Measurements from ENCODE around the gene MAN2A1.

DNA sequence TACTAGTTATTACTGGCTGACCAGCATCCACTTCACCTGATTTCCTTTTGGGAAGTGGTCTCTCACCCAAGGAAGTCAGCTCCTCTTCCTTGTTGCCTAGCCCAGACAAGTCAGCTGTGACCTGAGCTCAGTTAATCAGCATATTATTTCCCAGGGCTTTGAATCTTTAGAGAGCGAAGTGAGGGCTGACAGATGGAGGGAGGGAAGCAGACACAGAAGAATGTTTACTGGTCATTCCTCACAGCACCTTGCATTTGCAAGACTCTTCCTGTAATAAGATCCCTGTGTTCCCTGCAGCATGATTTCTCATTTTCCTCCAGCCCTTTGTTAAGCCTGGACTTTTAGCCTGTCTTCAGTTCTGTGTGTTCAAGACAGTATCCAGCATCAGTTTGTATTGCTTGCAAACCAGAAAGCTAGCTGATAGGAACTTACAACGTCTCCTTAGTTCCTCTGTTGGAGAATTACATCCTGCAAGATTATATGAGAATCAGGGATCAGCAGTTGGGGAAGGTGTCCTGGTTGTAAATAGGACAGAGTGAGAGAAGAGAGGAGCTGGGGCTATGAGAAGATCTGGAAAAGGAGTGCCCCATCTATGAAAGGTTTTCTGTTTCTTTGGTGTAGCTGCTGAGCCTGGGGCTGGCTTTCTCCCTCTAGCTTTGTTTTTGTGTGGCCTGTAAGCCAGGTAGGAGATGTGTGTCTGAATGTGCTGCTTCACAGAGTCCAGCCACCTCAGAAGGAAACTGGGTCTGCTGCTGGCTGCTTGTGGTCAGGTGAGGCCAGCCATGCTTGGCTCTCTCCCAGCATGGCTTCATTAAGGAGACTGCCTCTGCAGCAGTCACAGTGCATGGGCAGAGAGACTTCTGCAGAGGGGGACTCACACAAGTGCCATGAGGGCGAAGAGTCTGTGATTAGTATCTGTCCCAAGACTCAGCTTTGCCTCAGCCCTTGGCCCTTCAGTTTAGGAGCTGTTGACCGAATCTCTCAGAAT is 50.3 kb downstream of the MAN2A1 start:
- TF ChIP-seq, protein P1, sequence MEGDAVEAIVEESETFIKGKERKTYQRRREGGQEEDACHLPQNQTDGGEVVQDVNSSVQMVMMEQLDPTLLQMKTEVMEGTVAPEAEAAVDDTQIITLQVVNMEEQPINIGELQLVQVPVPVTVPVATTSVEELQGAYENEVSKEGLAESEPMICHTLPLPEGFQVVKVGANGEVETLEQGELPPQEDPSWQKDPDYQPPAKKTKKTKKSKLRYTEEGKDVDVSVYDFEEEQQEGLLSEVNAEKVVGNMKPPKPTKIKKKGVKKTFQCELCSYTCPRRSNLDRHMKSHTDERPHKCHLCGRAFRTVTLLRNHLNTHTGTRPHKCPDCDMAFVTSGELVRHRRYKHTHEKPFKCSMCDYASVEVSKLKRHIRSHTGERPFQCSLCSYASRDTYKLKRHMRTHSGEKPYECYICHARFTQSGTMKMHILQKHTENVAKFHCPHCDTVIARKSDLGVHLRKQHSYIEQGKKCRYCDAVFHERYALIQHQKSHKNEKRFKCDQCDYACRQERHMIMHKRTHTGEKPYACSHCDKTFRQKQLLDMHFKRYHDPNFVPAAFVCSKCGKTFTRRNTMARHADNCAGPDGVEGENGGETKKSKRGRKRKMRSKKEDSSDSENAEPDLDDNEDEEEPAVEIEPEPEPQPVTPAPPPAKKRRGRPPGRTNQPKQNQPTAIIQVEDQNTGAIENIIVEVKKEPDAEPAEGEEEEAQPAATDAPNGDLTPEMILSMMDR (IDR thresholded peaks at IDR 0.05) = no peak
- no peak for TF ChIP-seq POLR2A (IDR thresholded peaks at IDR 0.05)

Data from right lobe of liver (tissue), 4 donors.